Heart right ventricle (tissue), 16 donors: Measurements from ENCODE around the gene C17orf67. TPM values are rescaled to one million over a fixed set of nuclear protein-coding genes. Genes with fewer than 3 reads are reported as not detected.

Experiments used
- ATAC-seq, 8 donors: fragments of 200-7000 bp; cut with Tn5 transposase; one replicate each; pipeline ENCODE4 v1.9.1; 2020; ENCODE audit warnings: mild to moderate bottlenecking in 8 of 8, moderate library complexity in 8 of 8, moderate number of reproducible peaks in 1 of 8
- DNase-seq, 2 donors: peaks; one replicate each; pipeline ENCODE4 v3.0.0-alpha.2; 2020
- H3K27ac ChIP-seq, 10 donors: fragments of 200-600 bp; sonication (generic) in 2 of 10; one replicate each; pipeline versions ENCODE4 v1.5.0 to v1.8.0; 2020 to 2022; ENCODE audit warnings: mild to moderate bottlenecking in 3 of 10
- H3K27me3 ChIP-seq, 7 donors: fragments of 200-600 bp; one replicate each; pipeline ENCODE4 v1.8.0; 2021 to 2022; ENCODE audit warnings: mild to moderate bottlenecking in 2 of 7
- H3K36me3 ChIP-seq, 9 donors: fragments of 200-600 bp; sonication (generic) in 1 of 9; one replicate each; pipeline versions ENCODE4 v1.5.0 to v1.8.0; 2020 to 2022; ENCODE audit warnings: mild to moderate bottlenecking in 2 of 9
- H3K4me1 ChIP-seq, 9 donors: fragments of 200-600 bp; sonication (generic) in 1 of 9; one replicate each; pipeline versions ENCODE4 v1.5.0 to v1.8.0; 2020 to 2022; ENCODE audit warnings: mild to moderate bottlenecking in 4 of 9
- H3K4me3 ChIP-seq, 10 donors: fragments of 200-600 bp; sonication (generic) in 2 of 10; one replicate each; pipeline versions ENCODE4 v1.5.0 to v1.8.0; 2020 to 2022; ENCODE audit warnings: mild to moderate bottlenecking in 7 of 10, moderate library complexity in 2 of 10
- H3K9me3 ChIP-seq, 11 donors: fragments of 200-600 bp in 10 of 11; sonication (generic) in 2 of 11; one replicate each; pipeline versions ENCODE4 v1.5.0 to v1.8.0; 2013 to 2022; ENCODE audit warnings: mild to moderate bottlenecking in 2 of 11, control low read depth in 1 of 11, moderate library complexity in 1 of 11
- WGBS, 2 donors: extraction: QIAGEN DNeasy Blood & Tissue Kit; methylation state at CpG; one replicate each; pipeline ENCODE4 v1.1.7; 2013; ENCODE audit warnings: inconsistent platforms in 1 of 2; 5-methylcytosine and 5-hydroxymethylcytosine counted together
- intact Hi-C, 10 donors: fragments of 100-400 bp; cut with DNase I; formaldehyde crosslinking; loops; one replicate each; pipeline versions ENCODE4 v1.11.1 to v1.14.2; 2022
- polyA plus RNA-seq, 2 donors: library from polyadenylated mRNA; stranded (reverse); fragments of 200-250 nt; gene quantifications; one replicate each; pipeline ENCODE4 v1.2.3, GENCODE V29; 2013
- total RNA-seq, 10 donors: library from RNA; stranded (reverse); fragmentation: NEBNext Ultra II Directional in 3 of 10; extraction: Animal tissue kit (Norgen Biotek cat#: 25700) in 3 of 10; gene quantifications; one replicate each; pipeline versions ENCODE4 v1.2.1 to v1.2.4, GENCODE V29; 2021 to 2023
- TF ChIP-seq, protein P1 (sequence below), 9 donors: fragments of 200-600 bp; sonication (generic) in 2 of 9; IDR thresholded peaks; one replicate each; pipeline versions ENCODE4 v1.5.0 to v1.8.0; 2021 to 2022; ENCODE audit warnings: antibody characterized with exemption in 9 of 9, mild to moderate bottlenecking in 5 of 9, moderate library complexity in 1 of 9
- donor health status: Arrhythmogenic right ventricular cardiomyopathy.
- donor health status: ischemic (EF 13 %, LVEDD 7.1; RV severe dilation, severe dysfunction).
- donor health status: healthy with polysubstance abuse.
- donor health status: DM: no; HTN: yes; CAD: no.
- donor health status: DM: no; HTN: no; CAD: no.
- donor health status: ischemic (EF 25% LVEDD 6.9; RV normal size, moderate dysfunction).
- donor health status: ischemic (EF 25% LVEDD 5.7; RV mildly dilated, moderate dysfunction).
- donor health status: healthy.
- donor health status: DM: yes; HTN: yes; CAD: no.
- donor health status: Ischemic cardiomyopathy.
- donor health status: ischemic (EF 35%, LVEDD 5.7; RV mildly dilated, moderate dysfunction).
- donor health status: nonischemic (EF 11% LVEDD 7.7; RV severe dilation, severe dysfunction).
- donor health status: DM: yes; HTN: yes; CAD: no.
- donor health status: PGD.
- donor health status: ischemic (EF 29% LVEDD 5.4; RV normal size, mild dysfunction).
- donor health status: nonischemic (EF 23%, LVEDD 6.1; RV moderate dilation, normal function).

C17orf67 gene
- total and polyA plus RNA-seq, 12 donors = 0.23 to 2.2 (median 0.91) TPM

DNA sequence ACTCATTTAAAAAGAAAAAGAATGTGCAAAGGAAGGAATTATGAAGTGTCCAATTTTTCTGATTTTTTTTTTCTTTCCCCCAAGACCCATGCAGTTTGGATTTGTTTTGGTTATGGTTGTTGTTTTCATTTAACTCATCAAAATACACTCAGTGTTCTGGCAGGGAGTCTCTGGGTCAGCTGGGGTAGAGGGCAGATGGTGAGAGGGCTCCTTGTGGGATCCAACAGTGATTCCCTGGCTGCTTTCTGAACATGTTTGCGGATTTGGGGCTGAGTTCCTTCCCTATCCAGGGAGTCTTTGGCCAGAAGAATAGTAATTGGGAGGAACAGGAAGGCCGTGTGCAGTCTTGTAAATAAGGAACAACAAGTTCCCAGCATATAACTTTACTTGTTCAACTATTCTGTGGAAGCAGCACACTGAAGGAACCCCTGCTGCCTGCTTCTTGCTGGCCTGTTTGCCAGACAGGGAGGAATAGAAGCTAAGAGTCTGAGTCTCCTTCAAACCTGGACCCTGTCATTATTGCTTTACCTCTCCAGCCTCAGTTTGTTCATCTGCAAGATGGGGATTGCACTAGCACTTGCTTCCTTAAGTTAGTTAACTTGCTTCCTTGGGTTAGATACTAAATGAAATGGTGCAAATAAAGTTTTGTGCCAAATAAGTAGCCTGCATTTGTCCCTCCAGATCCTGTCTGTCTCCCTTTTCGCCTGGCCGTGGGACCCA, 32.1 kb downstream of the C17orf67 start:
- no peaks in the 10 kb centered on the region for H3K9me3 ChIP-seq
- H3K27me3 ChIP-seq = no peaks in the 10 kb centered on the region
- intact Hi-C loops = no loop called here
- 81 to 89% methylated on average over 4 of the region's 4 CpGs for WGBS, 2 donors
- TF ChIP-seq, protein P1, sequence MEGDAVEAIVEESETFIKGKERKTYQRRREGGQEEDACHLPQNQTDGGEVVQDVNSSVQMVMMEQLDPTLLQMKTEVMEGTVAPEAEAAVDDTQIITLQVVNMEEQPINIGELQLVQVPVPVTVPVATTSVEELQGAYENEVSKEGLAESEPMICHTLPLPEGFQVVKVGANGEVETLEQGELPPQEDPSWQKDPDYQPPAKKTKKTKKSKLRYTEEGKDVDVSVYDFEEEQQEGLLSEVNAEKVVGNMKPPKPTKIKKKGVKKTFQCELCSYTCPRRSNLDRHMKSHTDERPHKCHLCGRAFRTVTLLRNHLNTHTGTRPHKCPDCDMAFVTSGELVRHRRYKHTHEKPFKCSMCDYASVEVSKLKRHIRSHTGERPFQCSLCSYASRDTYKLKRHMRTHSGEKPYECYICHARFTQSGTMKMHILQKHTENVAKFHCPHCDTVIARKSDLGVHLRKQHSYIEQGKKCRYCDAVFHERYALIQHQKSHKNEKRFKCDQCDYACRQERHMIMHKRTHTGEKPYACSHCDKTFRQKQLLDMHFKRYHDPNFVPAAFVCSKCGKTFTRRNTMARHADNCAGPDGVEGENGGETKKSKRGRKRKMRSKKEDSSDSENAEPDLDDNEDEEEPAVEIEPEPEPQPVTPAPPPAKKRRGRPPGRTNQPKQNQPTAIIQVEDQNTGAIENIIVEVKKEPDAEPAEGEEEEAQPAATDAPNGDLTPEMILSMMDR (IDR thresholded peaks at IDR 0.05) = no peak
- no peaks in the 10 kb centered on the region for H3K36me3 ChIP-seq
- DNase-seq (no peak), ATAC-seq (peak in 2 of 8 donors; percentile 47 to 77)
- no peak overlapping the region for H3K27ac ChIP-seq
- H3K4me3 ChIP-seq = no peak overlapping the region
- no peaks in the 10 kb centered on the region for H3K4me1 ChIP-seq

DNA sequence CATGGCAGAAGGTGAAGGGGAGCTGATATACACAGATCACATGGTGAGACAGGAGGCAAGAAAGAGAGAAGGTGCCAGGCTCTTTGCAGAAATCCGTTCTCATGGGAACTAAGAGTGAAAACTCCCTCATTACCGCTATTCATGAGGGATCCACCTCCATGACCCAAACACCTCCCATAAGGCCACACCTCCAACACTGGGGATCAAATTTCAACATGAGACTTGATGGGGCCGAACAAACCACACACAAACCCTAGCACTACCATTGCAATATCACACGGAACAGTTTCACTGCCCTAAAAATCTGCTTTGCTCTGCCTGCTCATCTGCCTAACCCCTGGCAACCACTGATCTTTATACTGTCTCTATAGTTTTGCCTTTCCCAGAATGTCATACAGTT, 34.8 kb downstream of the C17orf67 start:
- DNase-seq (no peak), ATAC-seq (no peak)
- WGBS, 2 donors = 38 to 43% methylated on average over 4 of the region's 4 CpGs
- TF ChIP-seq, protein P1 (IDR thresholded peaks at IDR 0.05) = no peak
- Histone ChIP-seq H3K9me3 (no peaks in the 10 kb centered on the region), H3K36me3 (no peaks in the 10 kb centered on the region), H3K27ac (no peak overlapping the region), H3K27me3 (no peaks in the 10 kb centered on the region), H3K4me1 (no peaks in the 10 kb centered on the region), H3K4me3 (no peak overlapping the region)
- intact Hi-C loops = no loop called here

DNA sequence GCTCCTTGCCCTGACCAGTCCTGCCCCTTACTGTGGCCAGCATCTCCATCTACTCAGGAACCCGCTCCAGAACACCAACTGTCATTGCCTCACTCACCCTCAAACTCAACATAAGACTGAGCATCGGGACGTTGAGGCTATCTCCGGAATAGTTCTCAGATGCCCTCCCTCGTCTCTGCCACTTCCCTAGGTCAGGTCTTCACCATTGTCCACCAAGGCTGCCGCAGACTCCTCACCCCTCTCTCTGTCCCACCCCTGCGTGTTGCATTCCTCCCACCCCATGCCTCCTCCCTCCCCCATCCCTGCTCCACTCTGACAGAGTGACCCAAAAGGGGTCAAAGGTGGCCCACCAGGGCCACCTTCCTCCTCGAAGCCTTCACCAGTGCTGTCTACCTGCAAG, 37.2 kb downstream of the C17orf67 start:
- ATAC-seq = no peak
- TF ChIP-seq, protein P1 (IDR thresholded peaks at IDR 0.05) = no peak
- Histone ChIP-seq H3K9me3 (no peaks in the 10 kb centered on the region), H3K27me3 (no peaks in the 10 kb centered on the region), H3K4me3 (no peak overlapping the region), H3K4me1 (peaks cover 0 to 7% (median 0%) of the 10 kb centered on the region in 9 donors), H3K27ac (no peak overlapping the region), H3K36me3 (no peaks in the 10 kb centered on the region)
- WGBS, 2 donors = 86% methylated on average over 8 of the region's 8 CpGs
- intact Hi-C loops = no loop called here
- no peak for DNase-seq

DNA sequence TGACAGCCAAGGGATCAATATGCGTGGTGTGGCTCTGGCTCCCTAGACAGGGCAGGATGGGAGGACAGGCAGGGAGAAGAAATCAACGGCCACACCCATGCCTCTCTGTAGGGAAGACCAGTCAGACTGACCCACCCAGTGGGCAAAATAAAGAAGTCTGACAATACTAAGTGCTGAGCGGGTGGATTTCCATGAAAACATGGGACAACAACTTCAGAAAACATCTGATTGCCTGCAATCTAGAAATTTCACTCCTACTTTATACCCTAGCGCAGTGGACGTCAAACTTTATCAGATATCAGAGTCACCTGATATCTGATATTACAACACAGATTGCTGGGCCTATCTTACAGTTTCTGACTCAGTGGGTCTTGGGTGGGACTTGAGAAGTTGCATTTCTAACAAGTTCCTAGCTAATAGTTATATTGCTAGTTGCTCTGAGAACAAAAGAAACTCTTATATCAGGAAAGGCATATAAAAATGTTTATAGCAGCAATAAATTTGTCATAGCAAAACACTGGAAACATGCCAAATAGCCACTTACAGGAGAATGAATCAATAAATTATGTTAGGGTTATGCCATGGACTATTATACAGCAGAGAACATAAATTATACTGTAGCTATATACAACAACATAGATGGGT, 38.4 kb downstream of the C17orf67 start:
- Histone ChIP-seq H3K27ac (no peak overlapping the region), H3K4me3 (no peak overlapping the region), H3K27me3 (no peaks in the 10 kb centered on the region), H3K9me3 (no peaks in the 10 kb centered on the region), H3K4me1 (peaks cover 0 to 7% (median 0%) of the 10 kb centered on the region in 9 donors), H3K36me3 (no peaks in the 10 kb centered on the region)
- WGBS, 2 donors = 75 to 82% methylated on average over 5 of the region's 5 CpGs
- DNase-seq (no peak), ATAC-seq (no peak)
- intact Hi-C loops = no loop called here
- TF ChIP-seq, protein P1 (IDR thresholded peaks at IDR 0.05) = no peak
